B cell (primary cell): ENCODE results near the gene DGUOK. TPM values are rescaled to one million over a fixed set of nuclear protein-coding genes. Genes with fewer than 3 reads are reported as not detected.

Experiments
- ATAC-seq: fragments of 200-7000 bp; cut with Tn5 transposase; one replicate; pipeline ENCODE4 v1.10.0; 2021; ENCODE audit warnings: low read depth, mild to moderate bottlenecking, moderate number of reproducible peaks, moderate library complexity
- CTCF ChIA-PET: fragments of 350-600 bp; sonication (Branson Sonifier 250); formaldehyde crosslinking; loops from one replicate; lab custom pipeline; 2021; ENCODE audit warnings: antibody characterized with exemption, inconsistent platforms; lab: Charles Lee
- POLR2A ChIA-PET: fragments of 350-600 bp; sonication (Branson Sonifier 250); formaldehyde crosslinking; loops from one replicate; lab custom pipeline; 2021; ENCODE audit warnings: antibody characterized with exemption; lab: Charles Lee
- DNase-seq: peaks from one replicate; pipeline ENCODE4 v3.0.0; 2013
- H2AFZ ChIP-seq: 2 replicates; pipeline ENCODE4 v1.6.1; 2012; ENCODE audit warnings: mild to moderate bottlenecking, low read depth, low read length; ENCODE audit not compliant: insufficient read depth, poor library complexity, severe bottlenecking
- H3K27ac ChIP-seq, 2 donors: 1 replicate in 1 of 2; 2 replicates in 1 of 2; pipeline ENCODE4 v1.5.1; 2012 to 2013; ENCODE audit warnings: low read length in 2 of 2, mild to moderate bottlenecking in 2 of 2, moderate library complexity in 1 of 2
- H3K27me3 ChIP-seq, 4 experiments: fragments of 200-600 bp in 1 of 4; sonication (generic) in 1 of 4; replicated peaks in 1 of 4; 1 replicate in 2 of 4; 2 replicates in 2 of 4; pipeline versions ENCODE4 v1.6.1 to v1.7.0; 2013 to 2016; ENCODE audit warnings: low read length in 3 of 4, mild to moderate bottlenecking in 2 of 4, mixed read lengths in 1 of 4, moderate library complexity in 1 of 4; ENCODE audit not compliant: insufficient read depth in 4 of 4, control insufficient read depth in 3 of 4; ENCODE audit errors: control extremely low read depth in 1 of 4
- H3K36me3 ChIP-seq, 2 experiments: replicated peaks in 1 of 2; 1 replicate in 1 of 2; 2 replicates in 1 of 2; pipeline versions ENCODE4 v1.6.1 to v1.7.1; 2013; ENCODE audit warnings: low read length in 1 of 2; ENCODE audit not compliant: insufficient read depth in 2 of 2, control insufficient read depth in 1 of 2; ENCODE audit errors: control extremely low read depth in 1 of 2, extremely low read depth in 1 of 2
- H3K4me1 ChIP-seq, 2 donors: fragments of 200-600 bp in 1 of 2; sonication (generic) in 1 of 2; 1 replicate in 1 of 2; 2 replicates in 1 of 2; pipeline versions ENCODE4 v1.5.1 to v1.6.1; 2013 to 2017; ENCODE audit warnings: low read length in 2 of 2; ENCODE audit not compliant: control insufficient read depth in 2 of 2, insufficient read depth in 2 of 2
- H3K4me2 ChIP-seq: replicated peaks from 2 replicates; pipeline ENCODE3; 2012; ENCODE audit warnings: mild to moderate bottlenecking, low read depth, low read length; ENCODE audit not compliant: poor library complexity, severe bottlenecking
- H3K4me3 ChIP-seq, 5 experiments: fragments of 200-600 bp in 1 of 5; sonication (generic) in 1 of 5; 1 replicate in 3 of 5; 2 replicates in 2 of 5; pipeline versions ENCODE4 v1.5.1 to v1.7.0; 2011 to 2016; ENCODE audit warnings: low read length in 4 of 5, mild to moderate bottlenecking in 4 of 5, low read depth in 2 of 5, control low read depth in 1 of 5, moderate library complexity in 1 of 5; ENCODE audit not compliant: insufficient read depth in 1 of 5; ENCODE audit errors: control extremely low read depth in 1 of 5, extremely low read depth in 1 of 5
- H3K79me2 ChIP-seq: fragments of 200-600 bp; sonication (generic); one replicate; pipeline ENCODE4 v1.6.0; 2016; ENCODE audit warnings: low read length; ENCODE audit not compliant: control insufficient read depth, insufficient read depth
- H3K9ac ChIP-seq: fragments of 200-600 bp; sonication (generic); 2 replicates; pipeline ENCODE4 v1.6.1; 2017; ENCODE audit warnings: mild to moderate bottlenecking, low read length, moderate library complexity
- H3K9me3 ChIP-seq, 3 donors: one replicate each; pipeline versions ENCODE4 v1.6.1 to v1.7.1; 2013; ENCODE audit warnings: low read length in 2 of 3; ENCODE audit not compliant: control insufficient read depth in 2 of 3, insufficient read depth in 1 of 3; ENCODE audit errors: control extremely low read depth in 1 of 3
- H4K20me1 ChIP-seq: 2 replicates; pipeline ENCODE4 v1.6.0; 2012; ENCODE audit warnings: mild to moderate bottlenecking, low read length; ENCODE audit not compliant: insufficient read depth, control insufficient read depth, poor library complexity, severe bottlenecking
- H3K27ac Mint-ChIP-seq: one replicate; pipeline ENCODE4 v1.8.0; 2021; ENCODE audit warnings: mixed read lengths
- H3K27me3 Mint-ChIP-seq: one replicate; pipeline ENCODE4 v1.8.0; 2021; ENCODE audit warnings: mixed read lengths
- H3K4me1 Mint-ChIP-seq: one replicate; pipeline ENCODE4 v1.8.0; 2021; ENCODE audit warnings: mixed read lengths
- H3K4me3 Mint-ChIP-seq: one replicate; pipeline ENCODE4 v1.8.0; 2021; ENCODE audit warnings: mixed read lengths
- H3K9me3 Mint-ChIP-seq: one replicate; pipeline ENCODE4 v1.8.0; 2022; ENCODE audit warnings: mixed read lengths; ENCODE audit not compliant: insufficient read depth
- CTCF ChIP-seq: fragments of 200-600 bp; IDR thresholded peaks from one replicate; pipeline ENCODE4 v1.8.0; 2022; ENCODE audit warnings: antibody characterized with exemption, mild to moderate bottlenecking
- EZH2 ChIP-seq: IDR thresholded peaks from 2 replicates; pipeline ENCODE4 v1.6.1; 2012; ENCODE audit warnings: borderline replicate concordance, low read depth, mild to moderate bottlenecking, moderate library complexity, low read length; ENCODE audit not compliant: insufficient read depth, poor library complexity, severe bottlenecking
- WGBS: methylation state at CpG from one replicate; pipeline ENCODE4 v1.1.5; 2013; ENCODE audit warnings: missing lambda C conversion rate; ENCODE audit not compliant: insufficient coverage; 5-methylcytosine and 5-hydroxymethylcytosine counted together
- intact Hi-C: fragments of 100-400 bp; cut with micrococcal nuclease; formaldehyde crosslinking; loops from one replicate; pipeline ENCODE4 v1.10.0; 2022
- polyA plus RNA-seq: library from polyadenylated mRNA; depleted of rRNA; stranded (reverse); fragments of >200 nt; gene quantifications from 2 replicates; pipeline ENCODE4 v1.2.3, GENCODE V29; 2012
- total RNA-seq, 2 donors: library from RNA; stranded (reverse); fragments of 120-200 nt in 1 of 2; gene quantifications; 1 replicate in 1 of 2; 2 replicates in 1 of 2; pipeline versions ENCODE4 v1.2.3 to v1.2.4, GENCODE V29; 2013 to 2022

DGUOK gene
- total and polyA plus RNA-seq, 2 donors (not counting 1 experiment from before 2014, with no cell fraction given): 61.7 to 81.5 TPM

- Histone ChIP-seq H3K27me3 (no peaks in the 10 kb centered on the region), H3K4me1 (peaks cover 27 to 37% of the 10 kb centered on the region in 2 donors), H3K27ac (no peak overlapping the region), H3K4me2 (no peak overlapping the region), H4K20me1 (peaks cover 93% of the 10 kb centered on the region), H3K9ac (no peak overlapping the region), H2AFZ (no peak overlapping the region), H3K4me3 (no peak overlapping the region), H3K36me3 (peaks cover 1 to 27% of the 10 kb centered on the region in 2 experiments), H3K9me3 (peaks cover 0 to 16% (median 5%) of the 10 kb centered on the region in 3 donors), H3K79me2 (peaks cover 100% of the 10 kb centered on the region)
- intact Hi-C loops: no loop called here
- TF ChIP-seq CTCF (no peak), EZH2 (no peak)
- Mint-ChIP-seq H3K27ac (peak overlapping the region; percentile 46), H3K4me1 (peaks cover 72% of the 10 kb centered on the region), H3K4me3 (no peak overlapping the region), H3K9me3 (peaks cover 4% of the 10 kb centered on the region), H3K27me3 (no peaks in the 10 kb centered on the region)
- POLR2A ChIA-PET: no interaction called here
- WGBS: no CpG with 5 or more reads among the region's 3 CpGs
- CTCF ChIA-PET: no interaction called here
- ATAC-seq (no peak), DNase-seq (no peak)
Observed at GRCh38 chr2:73993376-73993775, 66.7 kb downstream of the DGUOK start.

GRCh38 chr2:73993778-73994177, 67.1 kb downstream of the DGUOK start:
- DNase-seq: no peak
- TF ChIP-seq EZH2 (no peak), CTCF (no peak)
- H2AFZ ChIP-seq: no peak overlapping the region
- H3K27me3 ChIP-seq: no peaks in the 10 kb centered on the region
- POLR2A ChIA-PET: no interaction called here
- no peak overlapping the region for H3K9ac ChIP-seq
- H3K4me3 ChIP-seq: no peak overlapping the region
- H4K20me1 ChIP-seq: peaks cover 95% of the 10 kb centered on the region
- no peak for ATAC-seq
- peaks cover 0 to 16% (median 5%) of the 10 kb centered on the region in 3 donors for H3K9me3 ChIP-seq
- H3K4me1 ChIP-seq: peaks cover 24 to 37% of the 10 kb centered on the region in 2 donors
- H3K79me2 ChIP-seq: peaks cover 100% of the 10 kb centered on the region
- H3K27ac ChIP-seq: no peak overlapping the region
- no peak overlapping the region for H3K4me3 Mint-ChIP-seq
- WGBS: 81% methylated on average over 4 of the region's 4 CpGs
- H3K27me3 Mint-ChIP-seq: no peaks in the 10 kb centered on the region
- H3K9me3 Mint-ChIP-seq: peaks cover 4% of the 10 kb centered on the region
- CTCF ChIA-PET: no interaction called here
- intact Hi-C loops: no loop called here
- H3K4me2 ChIP-seq: no peak overlapping the region
- peak overlapping the region; percentile 12 for H3K27ac Mint-ChIP-seq
- H3K4me1 Mint-ChIP-seq: peaks cover 74% of the 10 kb centered on the region
- H3K36me3 ChIP-seq: peaks cover 0 to 30% of the 10 kb centered on the region in 2 experiments
